GM19452 (cell line): Measurements from ENCODE around the gene RIT2.

Experiments used
- ATAC-seq: cut with Tn5 transposase; IDR thresholded peaks from one replicate; pipeline ENCODE4 v1.9.1; 2021; ENCODE audit not compliant: unreplicated experiment

Gene RIT2

DNA sequence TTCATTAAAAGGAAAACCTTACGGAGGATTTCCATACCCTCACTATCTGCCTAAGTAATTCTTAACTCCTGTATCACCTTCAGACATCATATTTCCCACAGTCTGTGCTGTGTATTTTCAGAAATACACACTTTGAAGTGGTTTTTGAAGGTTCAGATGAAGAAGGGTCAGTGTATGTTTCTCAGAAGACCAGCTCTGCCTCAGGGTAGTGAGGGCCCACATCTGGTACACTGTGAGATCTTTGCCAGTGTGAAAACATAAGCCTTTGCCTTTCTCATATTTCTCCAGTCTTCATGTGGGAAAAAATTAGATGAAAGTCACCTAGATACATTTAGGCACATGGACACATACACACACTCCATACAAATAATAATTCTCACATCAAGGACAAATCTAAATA is 408.4 kb downstream of the RIT2 start:
- no peak for ATAC-seq

DNA sequence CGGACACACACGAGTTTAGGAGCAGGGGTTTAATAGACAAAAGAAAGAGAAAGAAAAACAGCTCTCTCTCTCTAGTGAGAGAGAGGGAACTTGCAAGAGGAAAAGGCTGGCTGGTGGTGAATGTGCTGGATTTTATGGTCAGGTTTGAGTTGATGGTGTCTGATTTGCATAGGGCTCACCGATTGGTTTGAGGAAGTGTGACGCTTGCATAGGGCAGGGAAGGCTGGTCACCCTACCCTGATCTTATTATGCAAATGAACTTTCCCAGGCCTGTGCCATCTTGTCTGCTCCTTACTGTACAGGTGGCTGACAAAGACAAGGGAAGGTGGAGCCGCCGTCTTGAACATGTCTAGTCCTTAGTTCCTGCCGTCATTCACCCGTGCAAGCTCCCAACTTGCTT is 408.9 kb downstream of the RIT2 start:
- ATAC-seq = no peak

DNA sequence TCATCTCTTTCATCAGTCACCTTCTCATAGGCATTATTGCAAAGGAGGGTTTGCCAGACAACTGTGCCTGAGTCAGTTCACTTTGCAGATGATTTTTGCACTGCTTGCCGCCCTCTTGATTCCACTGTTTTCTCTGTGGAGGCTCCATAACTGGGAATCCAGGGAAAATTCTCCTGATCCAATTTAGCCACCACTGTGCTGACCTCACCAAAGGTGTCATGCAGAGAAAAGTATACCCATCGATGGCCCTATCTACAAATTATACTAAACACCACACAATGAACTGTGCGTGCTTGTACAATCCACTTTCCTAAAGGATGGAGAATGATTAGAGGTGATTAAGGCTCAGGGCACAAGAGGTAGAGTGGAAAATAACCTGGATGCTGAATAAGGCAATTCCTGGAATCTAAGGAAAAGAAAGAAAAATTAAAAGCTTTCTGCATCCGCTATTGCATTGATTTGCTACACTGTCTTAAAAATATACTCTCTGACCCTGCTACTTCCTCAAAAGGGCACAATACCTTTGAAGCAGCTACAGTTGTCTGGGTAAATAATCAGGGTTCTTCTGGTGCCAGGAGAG is 409.4 kb downstream of the RIT2 start:
- ATAC-seq = no peak
